ENCODE measurements around the gene NOC4L.
"Not testable (repeated sequence)": the region's sequence is repeated elsewhere in the genome, so short reads cannot be mapped to it uniquely, and the experiment has no call there.

The NOC4L gene

GRCh38 chr12:132123970-132124765 is 20.1 kb upstream of the NOC4L start:
- FAIRE-seq, result no peak

GRCh38 chr12:132124766-132125425 is 19.4 kb upstream of the NOC4L start:
- FAIRE-seq, result no peak

- no peak for FAIRE-seq
These were observed 18.5 kb upstream of the NOC4L start for GRCh38 chr12:132125736-132126135.

GRCh38 chr12:132127041-132127440 is 17.2 kb upstream of the NOC4L start:
- no peak for FAIRE-seq

GRCh38 chr12:132129007-132129406 is 15.2 kb upstream of the NOC4L start:
- no peak for FAIRE-seq

- FAIRE-seq, result no peak
These were observed 13.6 kb upstream of the NOC4L start for GRCh38 chr12:132130690-132131089.

GRCh38 chr12:132131229-132131628 is 13.0 kb upstream of the NOC4L start:
- no peak for FAIRE-seq

GRCh38 chr12:132131952-132132351 is 12.3 kb upstream of the NOC4L start:
- no peak for FAIRE-seq

GRCh38 chr12:132132609-132133430 is 11.4 kb upstream of the NOC4L start:
- no peak for FAIRE-seq

GRCh38 chr12:132133952-132134652 is 10.2 kb upstream of the NOC4L start:
- FAIRE-seq, result no peak

GRCh38 chr12:132134653-132135183 is 9.5 kb upstream of the NOC4L start:
- FAIRE-seq, result not testable (repeated sequence)

GRCh38 chr12:132136226-132136625 is 8.0 kb upstream of the NOC4L start:
- not testable (repeated sequence) for FAIRE-seq

GRCh38 chr12:132137483-132138125 is 6.7 kb upstream of the NOC4L start:
- FAIRE-seq, result no peak

GRCh38 chr12:132138941-132139871 is 5.1 kb upstream of the NOC4L start:
- no peak for FAIRE-seq

- FAIRE-seq, result no peak
These were observed 4.3 kb upstream of the NOC4L start for GRCh38 chr12:132139912-132140311.

GRCh38 chr12:132140501-132140900 is 3.8 kb upstream of the NOC4L start:
- FAIRE-seq, result no peak

GRCh38 chr12:132140918-132141841 is 3.1 kb upstream of the NOC4L start:
- FAIRE-seq, result no peak

GRCh38 chr12:132141976-132142678 is 2.1 kb upstream of the NOC4L start:
- no peak for FAIRE-seq

Data from endometrium (tissue), 2 donors.